Gastrocnemius medialis (tissue), 4 donors: ENCODE results near the gene TBCA. TPM values are rescaled to one million over a fixed set of nuclear protein-coding genes. Genes with fewer than 3 reads are reported as not detected.

Experiments used
- ATAC-seq, 2 donors: fragments of 150-250 bp; one replicate each; pipeline ENCODE4 v1.9.1; 2016
- DNase-seq, 2 donors: peaks; one replicate each; pipeline ENCODE4 v3.0.0-alpha.2; 2019
- H3K27ac ChIP-seq, 4 donors: fragments of 200-600 bp; sonication (generic); 1 replicate in 1 of 4; 2 replicates in 3 of 4; pipeline ENCODE4 v1.5.1; 2016 to 2018; ENCODE audit warnings: mild to moderate bottlenecking in 2 of 4, moderate library complexity in 1 of 4
- H3K27me3 ChIP-seq, 3 donors: fragments of 200-600 bp; sonication (generic) in 2 of 3; 1 replicate in 1 of 3; 2 replicates in 2 of 3; pipeline versions ENCODE4 v1.5.1 to v1.6.0; 2016 to 2019; ENCODE audit warnings: mild to moderate bottlenecking in 1 of 3, moderate library complexity in 1 of 3
- H3K36me3 ChIP-seq, 2 donors: fragments of 200-600 bp; sonication (generic) in 1 of 2; one replicate each; pipeline ENCODE4 v1.5.1; 2017 to 2018
- H3K4me1 ChIP-seq, 2 donors: fragments of 200-600 bp; sonication (generic) in 1 of 2; one replicate each; pipeline ENCODE4 v1.5.1; 2016 to 2017; ENCODE audit warnings: mild to moderate bottlenecking in 2 of 2
- H3K4me3 ChIP-seq, 4 donors: fragments of 200-600 bp; sonication (generic) in 3 of 4; 1 replicate in 1 of 4; 2 replicates in 3 of 4; pipeline ENCODE4 v1.5.1; 2016 to 2019; ENCODE audit warnings: mild to moderate bottlenecking in 2 of 4
- H3K9me3 ChIP-seq, 3 donors: fragments of 200-600 bp; sonication (generic) in 2 of 3; 1 replicate in 1 of 3; 2 replicates in 2 of 3; pipeline ENCODE4 v1.5.1; 2016 to 2019
- POLR2A ChIP-seq, 2 donors: fragments of 450-650 bp; IDR thresholded peaks; one replicate each; pipeline ENCODE4 v1.6.1; 2017; ENCODE audit warnings: antibody characterized with exemption in 2 of 2, mild to moderate bottlenecking in 2 of 2, moderate library complexity in 2 of 2
- in situ Hi-C, 4 donors: fragments of 200-750 bp; cut with MboI; loops; one replicate each; pipeline versions ENCODE4 v1.15.0 to v1.8.0; 2017; ENCODE audit warnings: low sequenced_read_pairs in 4 of 4
- intact Hi-C: fragments of 100-400 bp; cut with DNase I; formaldehyde crosslinking; loops from one replicate; pipeline ENCODE4 v1.15.1; 2023; ENCODE audit warnings: low total_unique reads
- total RNA-seq, 4 donors: library from RNA; depleted of rRNA; stranded (reverse); fragments of >200 nt; gene quantifications; one replicate each; pipeline versions ENCODE4 v1.1.0 to v1.2.3, GENCODE V29; 2016
- TF ChIP-seq, protein P1 (sequence below), 5 experiments: fragments of 450-650 bp in 3 of 5; fragments of 200-600 bp in 2 of 5; sonication (generic) in 2 of 5; IDR thresholded peaks in 4 of 5; conservative IDR thresholded peaks in 1 of 5; 1 replicate in 4 of 5; 2 replicates in 1 of 5; pipeline ENCODE4 v1.5.1; 2016 to 2019; ENCODE audit warnings: antibody characterized with exemption in 5 of 5, mild to moderate bottlenecking in 3 of 5, moderate library complexity in 3 of 5

TBCA gene
- total RNA-seq, 4 donors from 2014 or later, result 63.7 to 106 (median 88.1) TPM

DNA sequence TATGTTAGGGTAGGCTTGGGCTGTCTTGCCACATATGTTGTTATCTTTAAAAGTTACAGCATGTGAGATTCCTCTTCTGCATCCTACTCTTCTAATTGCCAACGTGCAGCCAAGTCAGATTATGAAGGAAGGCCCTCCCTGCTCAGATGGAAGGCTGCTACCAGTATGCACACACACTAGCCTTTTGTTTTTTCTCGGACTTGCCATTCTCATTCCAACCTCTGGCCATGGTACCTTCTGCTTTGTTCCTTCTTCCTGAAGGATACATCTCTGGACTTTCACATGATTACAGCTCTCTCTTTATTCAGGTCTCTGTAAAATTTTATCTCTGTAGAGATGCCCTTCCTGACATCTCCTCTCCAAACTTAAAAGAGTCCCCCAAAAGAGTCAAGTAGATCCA lies 124.8 kb downstream of the TBCA start:
- Histone ChIP-seq H3K9me3 (no peaks in the 10 kb centered on the region), H3K4me1 (no peaks in the 10 kb centered on the region), H3K27me3 (peaks cover 0 to 5% (median 0%) of the 10 kb centered on the region in 3 donors), H3K4me3 (no peak overlapping the region), H3K27ac (no peak overlapping the region), H3K36me3 (no peaks in the 10 kb centered on the region)
- ATAC-seq (no peak), DNase-seq (no peak)
- intact Hi-C loops, result no loop called here
- TF ChIP-seq, protein P1, sequence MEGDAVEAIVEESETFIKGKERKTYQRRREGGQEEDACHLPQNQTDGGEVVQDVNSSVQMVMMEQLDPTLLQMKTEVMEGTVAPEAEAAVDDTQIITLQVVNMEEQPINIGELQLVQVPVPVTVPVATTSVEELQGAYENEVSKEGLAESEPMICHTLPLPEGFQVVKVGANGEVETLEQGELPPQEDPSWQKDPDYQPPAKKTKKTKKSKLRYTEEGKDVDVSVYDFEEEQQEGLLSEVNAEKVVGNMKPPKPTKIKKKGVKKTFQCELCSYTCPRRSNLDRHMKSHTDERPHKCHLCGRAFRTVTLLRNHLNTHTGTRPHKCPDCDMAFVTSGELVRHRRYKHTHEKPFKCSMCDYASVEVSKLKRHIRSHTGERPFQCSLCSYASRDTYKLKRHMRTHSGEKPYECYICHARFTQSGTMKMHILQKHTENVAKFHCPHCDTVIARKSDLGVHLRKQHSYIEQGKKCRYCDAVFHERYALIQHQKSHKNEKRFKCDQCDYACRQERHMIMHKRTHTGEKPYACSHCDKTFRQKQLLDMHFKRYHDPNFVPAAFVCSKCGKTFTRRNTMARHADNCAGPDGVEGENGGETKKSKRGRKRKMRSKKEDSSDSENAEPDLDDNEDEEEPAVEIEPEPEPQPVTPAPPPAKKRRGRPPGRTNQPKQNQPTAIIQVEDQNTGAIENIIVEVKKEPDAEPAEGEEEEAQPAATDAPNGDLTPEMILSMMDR (IDR thresholded peaks at IDR 0.05 in 4 of 5, conservative IDR thresholded peaks at IDR 0.05 in 1 of 5), result no peak
- no peak for TF ChIP-seq POLR2A (IDR thresholded peaks at IDR 0.05)
- in situ Hi-C loops, result no loop called here

GRCh38 chr5:77650686-77651085 lies 125.5 kb downstream of the TBCA start:
- DNase-seq (no peak), ATAC-seq (no peak)
- Histone ChIP-seq H3K27me3 (peaks cover 0 to 8% (median 2%) of the 10 kb centered on the region in 3 donors), H3K4me3 (no peak overlapping the region), H3K4me1 (no peaks in the 10 kb centered on the region), H3K36me3 (no peaks in the 10 kb centered on the region), H3K9me3 (no peaks in the 10 kb centered on the region), H3K27ac (no peak overlapping the region)
- TF ChIP-seq, protein P1 (IDR thresholded peaks at IDR 0.05 in 4 of 5, conservative IDR thresholded peaks at IDR 0.05 in 1 of 5), result no peak
- TF ChIP-seq POLR2A (IDR thresholded peaks at IDR 0.05), result no peak
- intact Hi-C loops, result no loop called here
- in situ Hi-C loops, result no loop called here

- H3K4me3 ChIP-seq, result no peak overlapping the region
- ATAC-seq (no peak), DNase-seq (no peak)
- TF ChIP-seq, protein P1 (IDR thresholded peaks at IDR 0.05 in 4 of 5, conservative IDR thresholded peaks at IDR 0.05 in 1 of 5), result no peak
- no peak for TF ChIP-seq POLR2A (IDR thresholded peaks at IDR 0.05)
- H3K9me3 ChIP-seq, result no peaks in the 10 kb centered on the region
- H3K36me3 ChIP-seq, result no peaks in the 10 kb centered on the region
- in situ Hi-C loops, result no loop called here
- H3K4me1 ChIP-seq, result peaks cover 1 to 2% of the 10 kb centered on the region in 2 donors
- intact Hi-C loops, result loop anchor here (10.0 kb wide), 2 partner anchors 125 to 355 kb away; partner anchors contain the start of gene TBCA
- peaks cover 2 to 11% (median 4%) of the 10 kb centered on the region in 3 donors for H3K27me3 ChIP-seq
- no peak overlapping the region for H3K27ac ChIP-seq
These were observed 126.4 kb downstream of the TBCA start for GRCh38 chr5:77649776-77650175.

DNA sequence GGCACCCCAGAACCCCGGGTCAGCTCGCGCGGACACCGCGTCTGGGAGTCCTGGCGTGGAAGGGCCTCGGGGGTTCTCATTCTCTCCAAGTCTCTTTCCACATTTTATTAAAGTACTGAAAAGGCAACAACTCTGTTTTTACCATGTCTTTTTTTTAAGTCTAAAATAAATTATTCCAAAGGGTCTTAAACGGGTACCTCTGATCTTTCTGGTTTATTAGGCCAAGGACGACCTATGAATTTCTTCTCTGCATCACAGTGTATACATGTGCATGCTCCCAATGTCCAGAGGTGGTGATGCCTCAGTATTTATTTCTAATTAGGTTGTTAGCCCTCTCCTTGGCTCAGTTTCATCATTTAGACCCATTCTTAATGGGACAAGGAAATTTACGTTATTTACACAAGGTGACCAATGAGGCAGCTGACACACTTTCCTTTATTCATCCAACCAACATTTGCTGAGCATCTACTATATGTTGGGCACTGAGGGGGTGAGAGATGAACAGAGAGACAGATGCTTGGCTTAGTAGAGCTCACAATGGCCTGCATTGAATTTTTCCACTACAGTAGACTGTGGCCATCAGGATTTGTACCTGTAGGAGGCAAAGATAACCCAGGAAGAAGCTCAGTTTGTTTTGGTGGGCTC lies 130.0 kb downstream of the TBCA start:
- no peak for ATAC-seq
- no peaks in the 10 kb centered on the region for H3K9me3 ChIP-seq
- in situ Hi-C loops (no loop called here), intact Hi-C loops (loop anchor here (2.0 to 10.0 kb wide), 3 partner anchors 15 to 359 kb away; partner anchors contain the start of gene TBCA)
- H3K4me1 ChIP-seq, result peaks cover 9 to 15% of the 10 kb centered on the region in 2 donors
- peaks cover 38 to 48% (median 41%) of the 10 kb centered on the region in 3 donors for H3K27me3 ChIP-seq
- TF ChIP-seq POLR2A (IDR thresholded peaks at IDR 0.05), result no peak
- TF ChIP-seq, protein P1 (IDR thresholded peaks at IDR 0.05 in 4 of 5, conservative IDR thresholded peaks at IDR 0.05 in 1 of 5), result no peak
- H3K27ac ChIP-seq, result no peak overlapping the region
- H3K4me3 ChIP-seq, result no peak overlapping the region
- H3K36me3 ChIP-seq, result no peaks in the 10 kb centered on the region
- no peak for DNase-seq
